Fibroblast of mammary gland (primary cell): ENCODE results near the gene TOP2B.

Experiments
- DNase-seq: peaks from one replicate; pipeline ENCODE4 v3.0.0-alpha.2; 2010; ENCODE audit warnings: low read depth
- H3K4me3 ChIP-seq: 2 replicates; pipeline ENCODE4 v1.5.1; 2011; ENCODE audit warnings: low read depth, mild to moderate bottlenecking, low read length, moderate library complexity; ENCODE audit not compliant: control insufficient read depth
- CTCF ChIP-seq: conservative IDR thresholded peaks from 2 replicates; pipeline ENCODE4 v1.5.1; 2011; ENCODE audit warnings: low read depth, low read length, inconsistent platforms; ENCODE audit not compliant: control insufficient read depth, insufficient read depth

Gene TOP2B

GRCh38 chr3:25652921-25653320 is 11.8 kb downstream of the TOP2B start:
- no peak for DNase-seq
- TF ChIP-seq CTCF, result no peak
- H3K4me3 ChIP-seq, result no peak overlapping the region

GRCh38 chr3:25648925-25649830 is 15.5 kb downstream of the TOP2B start:
- no peak overlapping the region for H3K4me3 ChIP-seq
- no peak for DNase-seq
- TF ChIP-seq CTCF, result no peak

- TF ChIP-seq CTCF, result peak; percentile 96
- no peak overlapping the region for H3K4me3 ChIP-seq
- DNase-seq, result peak; percentile 84
These were observed 16.6 kb downstream of the TOP2B start for GRCh38 chr3:25648107-25648535.

GRCh38 chr3:25635038-25635437 is 29.7 kb downstream of the TOP2B start:
- no peak for TF ChIP-seq CTCF
- DNase-seq, result no peak
- H3K4me3 ChIP-seq, result no peak overlapping the region

GRCh38 chr3:25633919-25634318 is 30.8 kb downstream of the TOP2B start:
- DNase-seq, result no peak
- H3K4me3 ChIP-seq, result no peak overlapping the region
- TF ChIP-seq CTCF, result no peak

- H3K4me3 ChIP-seq, result no peak overlapping the region
- no peak for DNase-seq
- no peak for TF ChIP-seq CTCF
These were observed 32.7 kb downstream of the TOP2B start for GRCh38 chr3:25631989-25632388.
